Medulla oblongata (tissue), 1 donor: ENCODE results near the gene CHMP2B.
"Not testable (repeated sequence)": the region's sequence is repeated elsewhere in the genome, so short reads cannot be mapped to it uniquely, and the experiment has no call there.

Experiments used
- DNase-seq: peaks from one replicate; pipeline ENCODE4 v3.0.0-alpha.2; 2015; ENCODE audit errors: extremely low spot score

The CHMP2B gene

GRCh38 chr3:87229113-87229512 is 2.0 kb downstream of the CHMP2B start:
- DNase-seq = no peak

- no peak for DNase-seq
Measured at GRCh38 chr3:87233805-87234204, 6.7 kb downstream of the CHMP2B start.

GRCh38 chr3:87236093-87236492 is 9.0 kb downstream of the CHMP2B start:
- DNase-seq = no peak

GRCh38 chr3:87246662-87247429 is 19.7 kb downstream of the CHMP2B start:
- DNase-seq = no peak

- DNase-seq = no peak
Measured at GRCh38 chr3:87247430-87247773, 20.3 kb downstream of the CHMP2B start.

- not testable (repeated sequence) for DNase-seq
Measured at GRCh38 chr3:87248231-87248630, 21.1 kb downstream of the CHMP2B start.

- no peak for DNase-seq
Measured at GRCh38 chr3:87248831-87249230, 21.7 kb downstream of the CHMP2B start.

- DNase-seq = no peak
Measured at GRCh38 chr3:87250009-87250408, 22.9 kb downstream of the CHMP2B start.

- peak; percentile 78 for DNase-seq
Measured at GRCh38 chr3:87260270-87260669, 33.2 kb downstream of the CHMP2B start.

GRCh38 chr3:87261925-87262324 is 34.8 kb downstream of the CHMP2B start:
- no peak for DNase-seq

GRCh38 chr3:87267953-87268645 is 41.0 kb downstream of the CHMP2B start:
- no peak for DNase-seq

- no peak for DNase-seq
Measured at GRCh38 chr3:87268646-87269211, 41.6 kb downstream of the CHMP2B start.

- DNase-seq = no peak
Measured at GRCh38 chr3:87269723-87270122, 42.6 kb downstream of the CHMP2B start.

GRCh38 chr3:87270908-87271700 is 44.0 kb downstream of the CHMP2B start:
- no peak for DNase-seq

- DNase-seq = no peak
Measured at GRCh38 chr3:87272718-87273341, 45.7 kb downstream of the CHMP2B start.

GRCh38 chr3:87276484-87276883 is 49.4 kb downstream of the CHMP2B start, which contains the start of gene POU1F1:
Gene POU1F1 (minus strand): TSS chr3:87276584. CDS start chr3:87276462, 122 bp downstream.
- DNase-seq = no peak

- no peak for DNase-seq
Measured at GRCh38 chr3:87287011-87287410, 59.9 kb downstream of the CHMP2B start.

GRCh38 chr3:87288446-87288845 is 61.3 kb downstream of the CHMP2B start:
- DNase-seq = no peak

- DNase-seq = peak; percentile 70
Measured at GRCh38 chr3:87298111-87298718, 71.1 kb downstream of the CHMP2B start.

- DNase-seq = not testable (repeated sequence)
Measured at GRCh38 chr3:87305031-87305430, 77.9 kb downstream of the CHMP2B start.
